OCI-LY3 (cell line): Measurements from ENCODE around the gene SMTNL2.

Source experiments
- H2AFZ ChIP-seq: fragments of 200-600, 300-600 bp; shearing (Covaris generic); 2 replicates; pipeline ENCODE4 v1.6.0; 2014; ENCODE audit warnings: antibody characterized with exemption, low read depth, low read length
- H3K27ac ChIP-seq: fragments of 200-600, 300-600 bp; sonication (generic); 2 replicates; pipeline ENCODE4 v1.5.1; 2014; ENCODE audit warnings: mild to moderate bottlenecking, low read length, moderate library complexity, mixed read lengths
- H3K27me3 ChIP-seq: fragments of 200-600, 300-600 bp; sonication (generic); 2 replicates; pipeline ENCODE4 v1.6.1; 2014; ENCODE audit warnings: low read depth, low read length, mixed read lengths
- H3K36me3 ChIP-seq: fragments of 200-600, 300-600 bp; sonication (generic); replicated peaks from 2 replicates; pipeline ENCODE3; 2014; ENCODE audit warnings: low read depth, low read length, mixed read lengths
- H3K4me1 ChIP-seq: fragments of 300-600, 200-600 bp; sonication (generic); 2 replicates; pipeline ENCODE4 v1.6.1; 2014; ENCODE audit warnings: low read length, mixed read lengths
- H3K4me2 ChIP-seq: fragments of 200-600, 300-600 bp; sonication (generic); 2 replicates; pipeline ENCODE4 v1.6.1; 2014; ENCODE audit warnings: low read length, mixed read lengths
- H3K4me3 ChIP-seq: fragments of 300-600, 200-600 bp; sonication (generic); 2 replicates; pipeline ENCODE4 v1.5.1; 2014; ENCODE audit warnings: antibody characterized with exemption, mild to moderate bottlenecking, low read length, moderate library complexity
- H3K79me2 ChIP-seq: fragments of 300-600, 200-600 bp; shearing (Covaris generic); 2 replicates; pipeline ENCODE4 v1.6.1; 2014; ENCODE audit warnings: mild to moderate bottlenecking, low read length, mixed read lengths
- H3K9ac ChIP-seq: fragments of 300-600, 200-600 bp; shearing (Covaris generic); 2 replicates; pipeline ENCODE4 v1.6.0; 2014; ENCODE audit warnings: mild to moderate bottlenecking, low read length, moderate library complexity
- H3K9me3 ChIP-seq: fragments of 200-600, 300-600 bp; shearing (Covaris generic); 2 replicates; pipeline ENCODE4 v1.6.1; 2014; ENCODE audit warnings: low read length, mixed read lengths; ENCODE audit not compliant: insufficient read depth
- H4K20me1 ChIP-seq: fragments of 200-600, 300-600 bp; sonication (generic); 2 replicates; pipeline ENCODE4 v1.6.1; 2016; ENCODE audit warnings: low read length, mixed read lengths; ENCODE audit not compliant: insufficient read depth
- EZH2phosphoT487 ChIP-seq: fragments of 200-600 bp; shearing (Covaris generic); IDR thresholded peaks from 2 replicates; pipeline ENCODE4 v1.6.1; 2018; ENCODE audit warnings: antibody characterized with exemption, mixed run types, low read depth
- TF ChIP-seq, protein P1 (sequence below): fragments of 200-600, 300-600 bp; sonication (generic); IDR thresholded peaks from 2 replicates; pipeline ENCODE4 v1.5.1; 2014; ENCODE audit warnings: antibody characterized with exemption, low read length, low read depth

Gene SMTNL2

DNA sequence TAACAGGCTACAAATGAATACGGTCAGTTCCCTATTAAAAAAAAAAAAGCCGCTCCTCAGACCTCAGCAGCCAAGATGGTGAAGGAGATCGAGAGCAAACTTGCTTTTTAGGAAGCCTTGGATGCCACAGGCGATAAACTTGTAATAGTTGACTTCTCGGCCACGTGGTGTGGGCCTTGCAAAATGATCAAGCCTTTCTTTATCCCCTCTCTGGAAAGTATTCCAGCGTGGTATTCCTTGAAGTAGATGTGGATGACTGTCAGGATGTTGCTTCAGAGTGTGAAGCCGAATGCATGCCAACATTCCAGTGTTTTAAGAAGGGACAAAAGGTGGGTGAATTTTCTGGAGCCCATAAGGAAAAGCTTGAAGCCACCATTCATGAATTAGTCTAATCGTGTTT lies 12.2 kb upstream of the SMTNL2 start:
- no peaks in the 10 kb centered on the region for H3K79me2 ChIP-seq
- peaks cover 13% of the 10 kb centered on the region for H3K4me1 ChIP-seq
- no peaks in the 10 kb centered on the region for H3K27me3 ChIP-seq
- H3K4me3 ChIP-seq, result no peak overlapping the region
- no peak overlapping the region for H3K4me2 ChIP-seq
- no peak overlapping the region for H2AFZ ChIP-seq
- H3K27ac ChIP-seq, result no peak overlapping the region
- no peak for TF ChIP-seq EZH2phosphoT487
- TF ChIP-seq, protein P1, sequence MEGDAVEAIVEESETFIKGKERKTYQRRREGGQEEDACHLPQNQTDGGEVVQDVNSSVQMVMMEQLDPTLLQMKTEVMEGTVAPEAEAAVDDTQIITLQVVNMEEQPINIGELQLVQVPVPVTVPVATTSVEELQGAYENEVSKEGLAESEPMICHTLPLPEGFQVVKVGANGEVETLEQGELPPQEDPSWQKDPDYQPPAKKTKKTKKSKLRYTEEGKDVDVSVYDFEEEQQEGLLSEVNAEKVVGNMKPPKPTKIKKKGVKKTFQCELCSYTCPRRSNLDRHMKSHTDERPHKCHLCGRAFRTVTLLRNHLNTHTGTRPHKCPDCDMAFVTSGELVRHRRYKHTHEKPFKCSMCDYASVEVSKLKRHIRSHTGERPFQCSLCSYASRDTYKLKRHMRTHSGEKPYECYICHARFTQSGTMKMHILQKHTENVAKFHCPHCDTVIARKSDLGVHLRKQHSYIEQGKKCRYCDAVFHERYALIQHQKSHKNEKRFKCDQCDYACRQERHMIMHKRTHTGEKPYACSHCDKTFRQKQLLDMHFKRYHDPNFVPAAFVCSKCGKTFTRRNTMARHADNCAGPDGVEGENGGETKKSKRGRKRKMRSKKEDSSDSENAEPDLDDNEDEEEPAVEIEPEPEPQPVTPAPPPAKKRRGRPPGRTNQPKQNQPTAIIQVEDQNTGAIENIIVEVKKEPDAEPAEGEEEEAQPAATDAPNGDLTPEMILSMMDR, result no peak
- no peaks in the 10 kb centered on the region for H3K9me3 ChIP-seq
- H4K20me1 ChIP-seq, result no peaks in the 10 kb centered on the region
- no peaks in the 10 kb centered on the region for H3K36me3 ChIP-seq
- H3K9ac ChIP-seq, result no peak overlapping the region

DNA sequence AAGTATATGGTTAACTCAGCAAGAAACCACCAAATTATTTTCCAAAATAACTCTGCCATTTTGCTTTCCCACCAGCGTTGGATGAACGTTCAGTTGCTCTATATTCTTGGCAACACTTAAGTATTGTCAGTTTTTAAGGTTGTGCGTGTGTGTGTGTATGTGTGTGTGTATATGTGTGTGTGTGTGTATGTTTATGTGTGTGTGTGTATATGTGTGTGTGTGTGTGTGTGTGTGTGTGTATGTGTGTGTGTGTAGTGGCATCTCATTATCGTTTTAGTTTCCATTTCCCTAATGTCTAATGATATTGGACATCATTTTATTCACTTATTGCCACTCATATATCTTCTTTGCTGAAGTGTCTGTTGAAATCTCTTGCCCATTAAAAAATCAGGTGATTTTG lies 11.2 kb upstream of the SMTNL2 start:
- Histone ChIP-seq H3K27me3 (no peaks in the 10 kb centered on the region), H3K4me3 (no peak overlapping the region), H3K36me3 (no peaks in the 10 kb centered on the region), H3K4me2 (peak overlapping the region; percentile 35), H3K27ac (no peak overlapping the region), H3K9me3 (no peaks in the 10 kb centered on the region), H2AFZ (peak overlapping the region; percentile 51; the same call in 1 of the 2 replicates), H3K9ac (no peak overlapping the region), H4K20me1 (no peaks in the 10 kb centered on the region), H3K4me1 (peaks cover 13% of the 10 kb centered on the region), H3K79me2 (no peaks in the 10 kb centered on the region)
- TF ChIP-seq, protein P1, result no peak

DNA sequence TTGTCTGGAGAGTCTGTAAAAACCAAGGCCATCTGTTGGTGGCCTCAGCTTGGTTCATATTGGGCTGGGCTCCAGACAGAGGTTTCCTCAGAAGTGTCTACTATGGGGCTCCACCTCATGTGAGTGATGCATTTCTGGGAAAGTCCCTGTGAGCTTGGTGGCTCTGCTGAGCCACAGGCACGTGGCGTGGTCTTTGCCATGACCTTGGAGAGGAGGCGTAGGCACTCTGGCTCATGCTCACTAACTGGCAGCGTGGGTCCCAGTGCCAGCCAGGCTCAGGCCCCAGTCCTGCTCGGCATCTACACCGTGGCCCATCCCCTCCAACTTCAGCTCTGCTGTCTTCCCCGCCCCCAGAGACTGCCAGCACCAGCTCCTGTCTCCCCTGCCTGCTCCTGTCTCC lies 10.7 kb upstream of the SMTNL2 start:
- Histone ChIP-seq H3K4me2 (peak overlapping the region; percentile 35), H2AFZ (peak overlapping the region; percentile 51)
- TF ChIP-seq EZH2phosphoT487, result no peak
- TF ChIP-seq, protein P1, result no peak

DNA sequence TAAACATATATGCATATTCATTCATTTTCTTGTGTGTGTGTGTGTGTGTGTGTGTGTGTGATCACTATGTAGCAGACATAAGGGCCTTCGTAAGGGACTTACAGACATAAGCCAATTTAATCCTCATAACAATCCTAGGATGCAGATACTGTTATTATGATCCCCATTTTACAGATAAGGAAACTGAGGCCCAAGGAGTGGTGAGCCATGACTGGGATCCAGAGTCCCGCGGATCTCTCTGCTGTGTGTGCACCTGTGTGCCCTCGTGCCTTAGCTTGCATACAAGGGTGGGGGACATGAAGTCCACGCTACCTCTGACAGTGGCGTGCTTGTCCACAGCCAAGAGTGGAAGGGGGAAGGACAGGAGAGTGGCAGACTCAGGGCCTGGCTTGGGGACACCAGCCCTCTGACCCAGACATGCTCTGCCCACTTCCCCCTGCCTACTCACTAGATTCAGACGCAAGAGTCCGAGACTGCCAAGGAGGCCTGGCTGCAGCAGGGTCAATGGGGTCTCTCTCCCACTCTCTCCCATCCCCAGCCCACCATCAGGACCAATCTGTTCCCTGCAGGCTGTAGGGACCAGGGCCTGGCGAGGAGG lies 9.8 kb upstream of the SMTNL2 start:
- no peaks in the 10 kb centered on the region for H3K79me2 ChIP-seq
- no peaks in the 10 kb centered on the region for H3K36me3 ChIP-seq
- H2AFZ ChIP-seq, result no peak overlapping the region
- no peaks in the 10 kb centered on the region for H3K9me3 ChIP-seq
- no peaks in the 10 kb centered on the region for H3K27me3 ChIP-seq
- TF ChIP-seq, protein P1, result no peak
- TF ChIP-seq EZH2phosphoT487, result no peak
- no peak overlapping the region for H3K27ac ChIP-seq
- no peak overlapping the region for H3K4me3 ChIP-seq
- H3K4me1 ChIP-seq, result peaks cover 13% of the 10 kb centered on the region
- no peaks in the 10 kb centered on the region for H4K20me1 ChIP-seq
- H3K9ac ChIP-seq, result no peak overlapping the region
- no peak overlapping the region for H3K4me2 ChIP-seq

More for the DNA sequence above, 10.7 kb upstream of the SMTNL2 start:
- Histone ChIP-seq H3K4me3 (no peak overlapping the region), H3K9me3 (no peaks in the 10 kb centered on the region), H4K20me1 (no peaks in the 10 kb centered on the region), H3K36me3 (no peaks in the 10 kb centered on the region), H3K79me2 (no peaks in the 10 kb centered on the region), H3K27ac (no peak overlapping the region), H3K9ac (peak overlapping the region; percentile 14; the same call in 1 of the 2 replicates), H3K27me3 (no peaks in the 10 kb centered on the region), H3K4me1 (peaks cover 13% of the 10 kb centered on the region)
